GM12878 (cell line): Measurements from ENCODE around the gene ACSS1. TPM values are rescaled to one million over a fixed set of nuclear protein-coding genes. Genes with fewer than 3 reads are reported as not detected.

Experiments used
- ATF7 ChIP-seq: fragments of 450-650 bp; IDR thresholded peaks from 2 replicates; pipeline ENCODE4 v1.6.1; 2016; ENCODE audit warnings: low read depth, mild to moderate bottlenecking
- BCL11A ChIP-seq: IDR thresholded peaks from 2 replicates; pipeline ENCODE4 v1.6.1; 2011; ENCODE audit warnings: low read depth, low read length
- EP300 ChIP-seq, 2 experiments: fragments of 150-350 bp in 1 of 2; IDR thresholded peaks; 2 replicates each; pipeline ENCODE4 v1.6.1; 2011 to 2012; ENCODE audit warnings: low read depth in 2 of 2, low read length in 2 of 2, borderline replicate concordance in 1 of 2, improper control_type of control experiment in 1 of 2, inconsistent platforms in 1 of 2; ENCODE audit not compliant: control insufficient read depth in 1 of 2
- ESRRA ChIP-seq: IDR thresholded peaks from 2 replicates; pipeline ENCODE4 v1.6.1; 2012; ENCODE audit warnings: mild to moderate bottlenecking, low read length, improper control_type of control experiment
- HCFC1 ChIP-seq: fragments of 150-350 bp; IDR thresholded peaks from 2 replicates; pipeline ENCODE4 v1.6.1; 2014; ENCODE audit warnings: low read length
- IKZF1 ChIP-seq: fragments of 450-650 bp; conservative IDR thresholded peaks from 2 replicates; pipeline ENCODE4 v1.6.1; 2017; ENCODE audit warnings: antibody characterized with exemption, mild to moderate bottlenecking
- KAT2A ChIP-seq: conservative IDR thresholded peaks from 2 replicates; pipeline ENCODE4 v1.6.1; 2011; ENCODE audit warnings: low read depth, low read length; ENCODE audit not compliant: control insufficient read depth
- MXI1 ChIP-seq: fragments of 150-350 bp; IDR thresholded peaks from 2 replicates; pipeline ENCODE4 v1.6.1; 2011; ENCODE audit warnings: low read depth, mild to moderate bottlenecking, inconsistent platforms, low read length, improper control_type of control experiment
- NFXL1 ChIP-seq: fragments of 450-650 bp; IDR thresholded peaks from 2 replicates; pipeline ENCODE4 v1.6.1; 2017; ENCODE audit warnings: antibody characterized with exemption, mild to moderate bottlenecking, borderline replicate concordance
- PAX5 ChIP-seq: IDR thresholded peaks from 2 replicates; pipeline ENCODE4 v1.6.1; 2011; ENCODE audit warnings: low read depth, low read length, borderline replicate concordance
- SP1 ChIP-seq: IDR thresholded peaks from one replicate; pipeline ENCODE4 v1.6.1; 2011; ENCODE audit warnings: low read depth, low read length
- ZNF207 ChIP-seq: fragments of 450-650 bp; IDR thresholded peaks from 2 replicates; pipeline ENCODE4 v1.6.1; 2014; ENCODE audit warnings: antibody characterized with exemption, mild to moderate bottlenecking, borderline replicate concordance
- polyA plus RNA-seq, 11 experiments: library from polyadenylated mRNA; depleted of rRNA in 4 of 11; unstranded in 6 of 11; stranded (reverse) in 5 of 11; fragments of >200 nt; fragmentation: Nextera tagmentation in 4 of 11; fragmentation: Illumina TruSeq in 1 of 11; extraction: Ambion mirVana in 4 of 11; extraction: Trizol in 1 of 11; gene quantifications; 1 replicate in 1 of 11; 2 replicates in 10 of 11; pipeline versions ENCODE4 v1.2.1 to v1.2.3, GENCODE V29; 2011 to 2016; ENCODE audit warnings: inconsistent platforms in 2 of 11, missing spikeins in 2 of 11, low read depth in 1 of 11
- total RNA-seq, 4 experiments: library from RNA; depleted of rRNA in 3 of 4; stranded (reverse); fragments of >200 nt in 3 of 4; fragmentation: Illumina TruSeq in 1 of 4; extraction: Trizol in 1 of 4; gene quantifications; 2 replicates each; pipeline versions ENCODE4 v1.2.1 to v1.2.3, GENCODE V29; 2013 to 2021
- TF ChIP-seq, protein P1 (sequence below): fragments of 450-650 bp; IDR thresholded peaks from 2 replicates; pipeline ENCODE4 v1.6.1; 2016; ENCODE audit warnings: mild to moderate bottlenecking, moderate library complexity, borderline replicate concordance
- TF ChIP-seq, protein P2 (sequence below): fragments of 450-650 bp; IDR thresholded peaks from 2 replicates; pipeline ENCODE4 v1.6.1; 2017; ENCODE audit warnings: low read depth, mild to moderate bottlenecking, moderate library complexity
- TF ChIP-seq, protein P3 (sequence below): fragments of 450-650 bp; IDR thresholded peaks from 2 replicates; pipeline ENCODE4 v1.6.1; 2016; ENCODE audit warnings: mild to moderate bottlenecking
- TF ChIP-seq, protein P4 (sequence below): IDR thresholded peaks from 2 replicates; pipeline ENCODE4 v1.6.1; 2012; ENCODE audit warnings: mild to moderate bottlenecking, low read depth, low read length
- TF ChIP-seq, protein P5 (sequence below): IDR thresholded peaks from 2 replicates; pipeline ENCODE4 v1.6.1; 2012; ENCODE audit warnings: low read length, inconsistent platforms

Gene ACSS1
- total and polyA plus RNA-seq, 10 of the 15 experiments (the other 5 are each of a cell fraction or from before 2014, with no cell fraction given): 1.3 to 44.9 (median 31.1) TPM

DNA sequence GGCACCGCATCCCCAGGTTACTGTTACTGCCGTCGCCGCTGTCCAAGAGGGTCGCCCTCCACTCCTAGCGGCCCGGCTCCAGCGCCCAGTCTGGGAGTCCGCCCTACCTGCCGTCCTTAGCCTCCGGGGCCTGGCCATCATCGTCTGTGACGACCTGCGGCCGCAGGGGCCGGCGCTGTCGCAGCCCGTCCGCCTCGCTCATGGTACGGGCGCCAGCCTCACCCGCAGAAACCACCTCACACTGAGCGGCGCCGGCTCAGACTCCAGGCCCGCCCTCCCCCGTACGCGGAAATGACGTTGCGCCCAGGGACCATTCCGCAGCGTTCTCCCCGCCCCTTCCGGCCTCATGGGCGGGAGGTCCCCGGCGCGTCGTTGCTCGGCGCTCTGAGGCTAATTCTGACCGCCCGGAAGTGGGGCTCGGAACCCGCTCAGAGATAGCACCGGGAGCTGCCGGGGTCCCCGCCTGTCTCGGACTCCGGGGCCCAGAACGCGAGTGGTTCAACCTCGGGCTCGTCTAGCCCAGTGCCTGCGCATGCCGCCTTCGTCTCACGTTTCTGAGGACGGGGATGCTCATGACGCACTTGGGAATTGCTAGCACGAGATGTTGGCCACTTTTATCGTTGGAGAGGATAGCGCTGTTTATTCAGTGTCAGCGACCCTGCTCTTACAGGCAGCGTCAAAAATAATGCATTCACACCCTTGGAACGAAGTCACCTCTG is 65.3 kb downstream of the ACSS1 start, which contains the start of gene APMAP (continued):
- TF ChIP-seq, protein P1, sequence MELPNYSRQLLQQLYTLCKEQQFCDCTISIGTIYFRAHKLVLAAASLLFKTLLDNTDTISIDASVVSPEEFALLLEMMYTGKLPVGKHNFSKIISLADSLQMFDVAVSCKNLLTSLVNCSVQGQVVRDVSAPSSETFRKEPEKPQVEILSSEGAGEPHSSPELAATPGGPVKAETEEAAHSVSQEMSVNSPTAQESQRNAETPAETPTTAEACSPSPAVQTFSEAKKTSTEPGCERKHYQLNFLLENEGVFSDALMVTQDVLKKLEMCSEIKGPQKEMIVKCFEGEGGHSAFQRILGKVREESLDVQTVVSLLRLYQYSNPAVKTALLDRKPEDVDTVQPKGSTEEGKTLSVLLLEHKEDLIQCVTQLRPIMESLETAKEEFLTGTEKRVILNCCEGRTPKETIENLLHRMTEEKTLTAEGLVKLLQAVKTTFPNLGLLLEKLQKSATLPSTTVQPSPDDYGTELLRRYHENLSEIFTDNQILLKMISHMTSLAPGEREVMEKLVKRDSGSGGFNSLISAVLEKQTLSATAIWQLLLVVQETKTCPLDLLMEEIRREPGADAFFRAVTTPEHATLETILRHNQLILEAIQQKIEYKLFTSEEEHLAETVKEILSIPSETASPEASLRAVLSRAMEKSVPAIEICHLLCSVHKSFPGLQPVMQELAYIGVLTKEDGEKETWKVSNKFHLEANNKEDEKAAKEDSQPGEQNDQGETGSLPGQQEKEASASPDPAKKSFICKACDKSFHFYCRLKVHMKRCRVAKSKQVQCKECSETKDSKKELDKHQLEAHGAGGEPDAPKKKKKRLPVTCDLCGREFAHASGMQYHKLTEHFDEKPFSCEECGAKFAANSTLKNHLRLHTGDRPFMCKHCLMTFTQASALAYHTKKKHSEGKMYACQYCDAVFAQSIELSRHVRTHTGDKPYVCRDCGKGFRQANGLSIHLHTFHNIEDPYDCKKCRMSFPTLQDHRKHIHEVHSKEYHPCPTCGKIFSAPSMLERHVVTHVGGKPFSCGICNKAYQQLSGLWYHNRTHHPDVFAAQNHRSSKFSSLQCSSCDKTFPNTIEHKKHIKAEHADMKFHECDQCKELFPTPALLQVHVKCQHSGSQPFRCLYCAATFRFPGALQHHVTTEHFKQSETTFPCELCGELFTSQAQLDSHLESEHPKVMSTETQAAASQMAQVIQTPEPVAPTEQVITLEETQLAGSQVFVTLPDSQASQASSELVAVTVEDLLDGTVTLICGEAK: peak; percentile 91
- TF ChIP-seq ATF7 (no peak), HCFC1 (peak; percentile 61), EP300 (IDR thresholded peaks at IDR 0.05; ENCODE audit: borderline replicate concordance in 1 of 2, control insufficient read depth in 1 of 2, low read depth in 2 of 2, low read length in 2 of 2) (0 out of 4 replicates have a peak, but pooled peaks of 1 of the 2 experiments have one; percentile 39), ESRRA (no peak), NFXL1 (no peak), IKZF1 (peak; percentile 71), KAT2A (no peak), SP1 (peak; percentile 68), PAX5 (no peak), ZNF207 (peak; percentile 29; the same call in 1 of the 2 replicates), BCL11A (no peak), MXI1 (peak; percentile 83)
- TF ChIP-seq, protein P2, sequence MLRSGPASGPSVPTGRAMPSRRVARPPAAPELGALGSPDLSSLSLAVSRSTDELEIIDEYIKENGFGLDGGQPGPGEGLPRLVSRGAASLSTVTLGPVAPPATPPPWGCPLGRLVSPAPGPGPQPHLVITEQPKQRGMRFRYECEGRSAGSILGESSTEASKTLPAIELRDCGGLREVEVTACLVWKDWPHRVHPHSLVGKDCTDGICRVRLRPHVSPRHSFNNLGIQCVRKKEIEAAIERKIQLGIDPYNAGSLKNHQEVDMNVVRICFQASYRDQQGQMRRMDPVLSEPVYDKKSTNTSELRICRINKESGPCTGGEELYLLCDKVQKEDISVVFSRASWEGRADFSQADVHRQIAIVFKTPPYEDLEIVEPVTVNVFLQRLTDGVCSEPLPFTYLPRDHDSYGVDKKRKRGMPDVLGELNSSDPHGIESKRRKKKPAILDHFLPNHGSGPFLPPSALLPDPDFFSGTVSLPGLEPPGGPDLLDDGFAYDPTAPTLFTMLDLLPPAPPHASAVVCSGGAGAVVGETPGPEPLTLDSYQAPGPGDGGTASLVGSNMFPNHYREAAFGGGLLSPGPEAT: peak; percentile 46; the same call in 1 of the 2 replicates
- TF ChIP-seq, protein P3, sequence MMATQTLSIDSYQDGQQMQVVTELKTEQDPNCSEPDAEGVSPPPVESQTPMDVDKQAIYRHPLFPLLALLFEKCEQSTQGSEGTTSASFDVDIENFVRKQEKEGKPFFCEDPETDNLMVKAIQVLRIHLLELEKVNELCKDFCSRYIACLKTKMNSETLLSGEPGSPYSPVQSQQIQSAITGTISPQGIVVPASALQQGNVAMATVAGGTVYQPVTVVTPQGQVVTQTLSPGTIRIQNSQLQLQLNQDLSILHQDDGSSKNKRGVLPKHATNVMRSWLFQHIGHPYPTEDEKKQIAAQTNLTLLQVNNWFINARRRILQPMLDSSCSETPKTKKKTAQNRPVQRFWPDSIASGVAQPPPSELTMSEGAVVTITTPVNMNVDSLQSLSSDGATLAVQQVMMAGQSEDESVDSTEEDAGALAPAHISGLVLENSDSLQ: peak; percentile 52; the same call in 1 of the 2 replicates
- TF ChIP-seq, protein P4, sequence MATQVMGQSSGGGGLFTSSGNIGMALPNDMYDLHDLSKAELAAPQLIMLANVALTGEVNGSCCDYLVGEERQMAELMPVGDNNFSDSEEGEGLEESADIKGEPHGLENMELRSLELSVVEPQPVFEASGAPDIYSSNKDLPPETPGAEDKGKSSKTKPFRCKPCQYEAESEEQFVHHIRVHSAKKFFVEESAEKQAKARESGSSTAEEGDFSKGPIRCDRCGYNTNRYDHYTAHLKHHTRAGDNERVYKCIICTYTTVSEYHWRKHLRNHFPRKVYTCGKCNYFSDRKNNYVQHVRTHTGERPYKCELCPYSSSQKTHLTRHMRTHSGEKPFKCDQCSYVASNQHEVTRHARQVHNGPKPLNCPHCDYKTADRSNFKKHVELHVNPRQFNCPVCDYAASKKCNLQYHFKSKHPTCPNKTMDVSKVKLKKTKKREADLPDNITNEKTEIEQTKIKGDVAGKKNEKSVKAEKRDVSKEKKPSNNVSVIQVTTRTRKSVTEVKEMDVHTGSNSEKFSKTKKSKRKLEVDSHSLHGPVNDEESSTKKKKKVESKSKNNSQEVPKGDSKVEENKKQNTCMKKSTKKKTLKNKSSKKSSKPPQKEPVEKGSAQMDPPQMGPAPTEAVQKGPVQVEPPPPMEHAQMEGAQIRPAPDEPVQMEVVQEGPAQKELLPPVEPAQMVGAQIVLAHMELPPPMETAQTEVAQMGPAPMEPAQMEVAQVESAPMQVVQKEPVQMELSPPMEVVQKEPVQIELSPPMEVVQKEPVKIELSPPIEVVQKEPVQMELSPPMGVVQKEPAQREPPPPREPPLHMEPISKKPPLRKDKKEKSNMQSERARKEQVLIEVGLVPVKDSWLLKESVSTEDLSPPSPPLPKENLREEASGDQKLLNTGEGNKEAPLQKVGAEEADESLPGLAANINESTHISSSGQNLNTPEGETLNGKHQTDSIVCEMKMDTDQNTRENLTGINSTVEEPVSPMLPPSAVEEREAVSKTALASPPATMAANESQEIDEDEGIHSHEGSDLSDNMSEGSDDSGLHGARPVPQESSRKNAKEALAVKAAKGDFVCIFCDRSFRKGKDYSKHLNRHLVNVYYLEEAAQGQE: no peak
- TF ChIP-seq, protein P5, sequence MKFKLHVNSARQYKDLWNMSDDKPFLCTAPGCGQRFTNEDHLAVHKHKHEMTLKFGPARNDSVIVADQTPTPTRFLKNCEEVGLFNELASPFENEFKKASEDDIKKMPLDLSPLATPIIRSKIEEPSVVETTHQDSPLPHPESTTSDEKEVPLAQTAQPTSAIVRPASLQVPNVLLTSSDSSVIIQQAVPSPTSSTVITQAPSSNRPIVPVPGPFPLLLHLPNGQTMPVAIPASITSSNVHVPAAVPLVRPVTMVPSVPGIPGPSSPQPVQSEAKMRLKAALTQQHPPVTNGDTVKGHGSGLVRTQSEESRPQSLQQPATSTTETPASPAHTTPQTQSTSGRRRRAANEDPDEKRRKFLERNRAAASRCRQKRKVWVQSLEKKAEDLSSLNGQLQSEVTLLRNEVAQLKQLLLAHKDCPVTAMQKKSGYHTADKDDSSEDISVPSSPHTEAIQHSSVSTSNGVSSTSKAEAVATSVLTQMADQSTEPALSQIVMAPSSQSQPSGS: no peak
